HTERT RPE-1 (cell line): ENCODE results near the gene PDGFRB.

Experiments
- in situ Hi-C: fragments of 300-500 bp; cut with MboI; formaldehyde crosslinking; loops from 4 replicates; pipeline ENCODE4 v1.14.3; 2020; ENCODE audit warnings: low sequenced_read_pairs

Gene PDGFRB

DNA sequence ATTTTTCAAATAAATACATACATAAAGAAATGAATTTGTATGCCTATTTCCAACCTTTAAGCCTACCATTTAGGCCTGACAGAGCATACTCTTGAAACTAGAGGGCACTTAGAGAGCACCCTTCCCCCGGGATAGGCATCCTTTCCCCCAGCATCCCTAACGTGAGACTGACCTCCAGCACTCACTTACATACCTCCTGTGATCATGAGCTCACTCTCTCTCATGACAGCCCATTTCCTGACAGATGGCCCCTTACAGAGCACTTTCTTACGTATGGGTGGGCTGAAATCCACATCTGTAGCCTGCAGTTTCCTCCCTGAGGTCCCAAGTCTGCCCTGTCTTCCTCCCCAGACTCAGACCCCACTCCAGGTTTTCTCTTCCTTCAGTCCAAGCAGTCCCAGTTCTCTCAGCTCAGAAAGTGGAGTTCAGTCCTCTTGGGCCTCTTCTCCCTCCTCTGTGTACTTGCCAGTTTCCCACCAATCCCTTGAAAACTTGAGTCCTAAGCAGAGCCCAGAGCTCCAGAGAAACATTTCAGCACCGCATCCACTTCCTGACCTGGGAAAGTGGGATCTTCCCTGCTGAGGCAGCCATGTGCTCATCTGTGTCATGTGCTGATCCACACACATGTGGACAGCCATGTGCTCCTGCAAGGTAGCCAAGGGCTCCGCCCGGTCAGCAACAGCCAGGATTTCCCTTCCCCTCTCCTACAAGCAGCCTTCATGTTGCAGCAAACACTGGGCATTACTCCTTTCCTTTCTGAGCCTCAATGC lies 8.8 kb upstream of the PDGFRB start:
- in situ Hi-C loops = no loop called here

DNA sequence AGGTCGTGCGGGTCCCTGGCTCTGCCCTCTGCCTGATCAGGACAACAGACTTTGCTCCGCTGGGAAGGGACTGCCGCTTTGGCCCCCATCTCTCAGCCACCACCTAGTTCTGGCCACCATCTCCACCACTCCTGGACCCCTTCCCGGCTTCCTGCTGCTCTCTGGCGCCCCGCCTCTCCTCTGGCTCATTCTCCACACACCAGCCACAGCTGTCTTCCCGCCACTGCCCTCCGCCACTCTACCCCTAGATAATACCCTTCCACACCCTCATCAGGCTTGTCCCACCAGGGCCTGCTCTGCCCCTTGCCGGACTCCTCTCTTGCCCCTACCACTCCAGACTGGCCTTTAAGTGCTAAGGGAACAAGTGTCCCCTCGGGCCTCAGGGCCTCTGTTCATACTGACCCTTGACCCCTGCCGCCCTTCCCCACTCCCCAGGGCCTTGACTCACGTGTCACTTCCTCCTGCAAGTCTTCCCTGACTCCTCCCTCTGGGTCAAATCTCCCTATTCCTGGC lies 8.0 kb upstream of the PDGFRB start:
- in situ Hi-C loops = no loop called here

DNA sequence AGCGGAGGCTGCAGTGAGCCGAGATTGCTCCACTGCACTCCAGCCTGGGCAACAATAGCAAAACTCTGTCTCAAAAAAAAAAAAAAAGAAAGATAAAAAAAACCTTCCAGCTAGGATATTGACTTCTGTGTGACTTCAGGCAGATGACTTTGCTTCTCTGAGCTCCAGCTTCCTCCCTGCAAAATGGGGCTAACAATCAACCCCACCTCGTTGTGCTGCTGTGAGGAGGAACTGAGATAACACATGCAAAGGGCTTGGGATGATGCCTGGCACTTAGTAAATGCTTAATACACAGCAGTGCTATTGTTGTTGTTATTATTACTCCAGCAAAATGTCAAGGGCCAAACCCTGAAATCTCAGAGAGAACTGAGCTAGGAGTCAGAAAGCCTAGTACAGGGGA lies 7.4 kb upstream of the PDGFRB start:
- in situ Hi-C loops = no loop called here

DNA sequence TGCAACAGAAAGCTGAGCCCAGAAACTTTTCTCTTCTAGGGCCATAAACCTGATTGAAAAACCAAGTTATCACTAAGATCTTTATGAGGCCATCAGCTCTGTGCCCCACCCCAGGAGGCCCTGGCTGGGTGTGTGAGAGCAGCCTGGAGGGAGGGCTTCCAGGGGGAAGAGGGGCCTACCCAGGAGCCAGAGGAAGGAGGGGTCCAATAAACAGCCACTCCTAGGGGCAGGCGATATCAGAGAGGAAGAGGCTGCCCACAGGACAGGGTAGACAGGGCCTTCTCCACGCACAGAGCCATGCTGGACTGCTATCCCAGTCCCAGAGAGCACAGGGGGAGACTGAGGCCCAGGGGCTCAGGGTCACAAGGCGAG lies 6.5 kb upstream of the PDGFRB start:
- in situ Hi-C loops = no loop called here

DNA sequence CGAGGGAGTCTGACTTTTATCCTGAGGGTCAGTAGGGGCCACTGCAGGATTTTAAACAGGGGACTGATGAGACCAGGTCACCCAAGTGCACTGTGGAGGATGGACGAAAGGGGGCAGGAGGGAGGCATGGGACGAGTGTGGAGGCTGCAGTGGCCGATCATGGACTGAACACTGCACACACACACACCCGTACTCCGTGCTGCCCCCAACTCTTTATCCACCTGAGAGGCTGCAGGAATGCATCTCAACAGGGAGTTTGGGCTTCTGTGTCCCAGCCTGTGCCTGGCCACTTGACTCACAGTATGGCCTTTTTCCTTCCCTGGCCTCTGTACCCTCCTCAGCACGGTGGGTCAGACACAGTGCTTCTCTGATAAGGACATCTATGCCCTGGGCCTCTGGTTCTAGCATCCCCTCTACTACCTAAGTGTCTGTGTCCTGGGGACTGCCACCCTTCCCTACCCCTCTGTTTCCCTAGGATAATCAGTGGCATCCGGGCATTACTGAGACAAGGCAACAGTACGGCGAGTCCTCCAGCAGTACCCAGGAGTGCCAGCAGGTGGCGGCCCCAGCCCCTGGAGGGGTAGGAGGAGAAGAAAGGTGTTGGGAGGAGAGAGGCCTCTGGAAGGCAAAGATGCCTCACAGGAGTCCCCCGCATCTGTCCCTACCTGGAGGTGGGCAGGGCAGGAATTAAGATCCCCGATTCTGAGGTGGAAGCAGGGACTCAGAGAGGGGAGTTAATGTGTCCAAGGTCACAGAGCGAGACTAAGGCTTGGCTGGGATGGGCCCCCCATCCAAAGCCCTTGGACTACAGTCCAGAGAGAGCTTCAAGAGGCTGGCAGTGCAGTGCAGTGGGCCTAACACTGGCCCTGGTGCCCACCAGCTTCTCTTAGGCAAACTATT lies 5.8 kb upstream of the PDGFRB start:
- in situ Hi-C loops = no loop called here

DNA sequence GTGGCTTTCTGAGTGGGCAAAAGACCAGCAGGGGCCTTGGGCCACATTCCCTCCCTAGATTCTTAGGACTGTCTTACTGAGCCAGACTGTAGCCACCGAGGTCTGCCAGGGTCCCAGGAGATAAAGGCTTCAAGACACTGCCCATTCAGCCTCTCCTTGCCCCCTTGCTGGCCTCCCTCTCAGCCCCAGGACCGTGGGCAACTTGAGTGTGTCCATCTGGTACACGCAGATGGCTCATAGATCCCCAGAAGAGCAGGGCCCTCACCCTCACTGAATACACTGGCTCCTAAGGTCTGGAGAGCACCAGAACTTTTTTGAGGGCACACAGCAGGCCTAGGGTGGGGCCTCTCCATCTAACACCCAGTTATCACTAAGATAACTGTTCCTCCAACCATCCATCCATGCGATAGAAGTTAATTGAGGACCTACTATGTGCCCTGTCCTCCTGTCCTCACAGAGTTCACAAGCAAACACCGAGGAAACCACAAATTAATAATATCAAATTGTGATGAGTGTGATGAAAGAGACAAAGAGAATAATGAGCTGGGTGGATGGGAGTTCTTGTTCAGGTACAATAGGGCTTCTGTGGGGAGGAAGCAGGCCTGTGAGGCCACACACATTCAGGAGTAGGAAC lies 4.9 kb upstream of the PDGFRB start:
- in situ Hi-C loops = no loop called here

DNA sequence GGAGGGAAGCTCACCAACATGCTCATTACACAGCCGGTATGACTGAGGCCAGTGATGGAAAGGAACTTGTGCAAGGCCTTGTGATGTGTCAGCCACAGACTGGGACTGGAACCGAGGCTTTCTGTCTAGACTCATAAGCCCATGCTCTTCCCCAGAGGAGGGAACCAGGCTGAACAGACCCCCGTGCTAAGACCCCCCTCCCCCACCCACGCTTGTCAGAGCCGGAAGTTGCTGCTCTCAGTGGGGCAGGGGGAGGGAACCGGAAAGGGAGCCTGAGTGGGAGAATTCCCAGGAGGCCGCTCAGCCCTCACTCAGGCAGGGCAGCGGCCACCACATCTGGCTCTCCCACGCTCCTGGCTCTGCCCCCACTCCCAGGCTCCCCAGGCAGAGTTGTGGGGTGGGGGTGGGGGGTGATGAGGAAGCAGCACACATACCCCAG lies 4.1 kb upstream of the PDGFRB start:
- in situ Hi-C loops = no loop called here

DNA sequence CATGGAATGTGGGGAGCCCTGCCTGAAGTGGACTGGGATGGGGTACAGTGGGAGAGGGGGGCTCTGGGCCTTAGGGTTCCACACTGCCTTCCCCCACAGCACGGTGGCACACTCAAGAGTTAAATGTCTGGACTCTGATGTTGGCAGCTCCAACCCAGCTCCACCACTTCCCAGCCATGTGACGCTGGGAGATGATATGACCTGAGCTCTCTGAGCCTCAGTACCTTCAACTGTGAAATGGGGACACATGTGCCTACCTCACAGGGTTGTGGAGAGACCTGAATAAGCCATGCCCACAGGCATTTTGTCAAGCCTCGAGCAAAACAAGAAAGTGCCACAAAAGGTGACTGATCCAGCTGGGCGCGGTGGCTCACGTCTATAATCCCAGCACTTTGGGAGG lies 3.4 kb upstream of the PDGFRB start:
- in situ Hi-C loops = no loop called here

DNA sequence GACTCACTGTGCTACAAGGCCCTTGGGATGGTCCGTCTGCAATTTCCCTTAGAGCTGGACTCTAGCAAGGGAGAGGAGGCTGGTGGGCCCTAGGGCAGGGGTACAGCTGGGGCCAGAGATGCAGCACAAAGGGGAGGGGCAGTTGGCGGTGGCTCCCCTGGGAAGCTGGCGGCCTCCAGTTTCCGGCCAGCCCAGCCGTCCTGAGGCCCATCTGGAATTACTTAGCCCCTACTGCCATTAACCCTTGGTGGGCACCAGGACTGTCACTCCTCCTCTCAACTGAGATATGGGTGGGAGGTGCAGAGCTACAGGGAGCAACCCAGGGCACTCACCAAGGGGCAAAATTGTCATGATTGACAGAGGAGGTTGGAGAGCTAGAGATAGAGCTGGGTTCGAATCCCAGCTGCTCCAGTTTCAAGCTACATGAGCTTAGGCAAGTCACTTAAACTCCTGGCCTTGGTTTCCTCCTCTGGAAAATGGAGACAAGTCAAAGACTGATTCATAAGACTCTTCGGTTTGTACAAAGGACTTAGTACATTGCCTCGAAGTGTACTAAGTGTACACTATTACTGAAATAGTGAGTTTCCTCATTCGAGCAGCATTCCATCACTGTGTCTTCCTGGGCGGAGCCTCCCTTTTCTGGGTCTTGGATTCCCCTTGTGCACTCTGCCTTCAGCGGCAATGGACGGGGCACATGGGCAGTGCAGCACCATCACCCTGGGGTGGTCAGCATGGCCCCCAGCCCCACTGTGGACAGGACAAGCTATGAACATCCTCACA lies 2.7 kb upstream of the PDGFRB start:
- in situ Hi-C loops = no loop called here

DNA sequence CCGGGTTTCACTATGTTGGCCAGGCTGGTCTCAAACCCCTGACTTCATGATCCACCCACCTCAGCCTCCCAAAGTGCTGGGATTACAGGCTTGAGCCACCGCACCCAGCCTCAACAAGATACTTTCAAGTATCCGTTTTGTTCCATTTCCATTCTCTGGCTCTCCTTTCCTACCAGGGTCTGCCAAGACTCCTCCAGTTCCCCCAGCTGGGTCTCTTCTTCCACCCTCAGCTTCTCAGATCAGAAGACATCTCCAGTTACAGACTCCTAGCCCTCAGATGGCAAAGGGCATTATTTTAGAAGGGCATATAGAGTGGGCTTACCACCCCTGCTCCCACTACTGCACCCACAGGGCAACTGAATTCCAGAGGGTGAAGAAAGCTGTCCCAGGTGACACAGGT lies 1.5 kb upstream of the PDGFRB start:
- in situ Hi-C loops = no loop called here

DNA sequence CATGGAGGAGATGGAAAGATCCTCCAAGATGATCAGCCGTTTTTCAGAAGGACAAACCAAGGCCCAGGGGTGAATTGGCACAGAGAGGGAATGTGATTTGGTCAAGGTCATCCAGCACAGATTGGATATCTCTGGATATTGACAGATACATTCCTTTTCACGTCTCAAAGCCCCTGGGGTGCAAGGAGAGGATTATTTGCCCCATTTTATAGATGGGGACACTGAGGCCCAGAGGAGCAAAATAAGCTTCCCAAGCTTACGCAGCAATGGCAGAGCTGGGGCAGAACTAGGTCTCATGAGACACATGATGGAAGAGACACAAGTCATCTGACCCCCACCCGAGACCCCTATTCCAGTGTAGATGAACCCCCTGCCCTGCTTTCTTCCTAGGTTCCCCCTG lies 895 bp upstream of the PDGFRB start:
- in situ Hi-C loops = no loop called here

DNA sequence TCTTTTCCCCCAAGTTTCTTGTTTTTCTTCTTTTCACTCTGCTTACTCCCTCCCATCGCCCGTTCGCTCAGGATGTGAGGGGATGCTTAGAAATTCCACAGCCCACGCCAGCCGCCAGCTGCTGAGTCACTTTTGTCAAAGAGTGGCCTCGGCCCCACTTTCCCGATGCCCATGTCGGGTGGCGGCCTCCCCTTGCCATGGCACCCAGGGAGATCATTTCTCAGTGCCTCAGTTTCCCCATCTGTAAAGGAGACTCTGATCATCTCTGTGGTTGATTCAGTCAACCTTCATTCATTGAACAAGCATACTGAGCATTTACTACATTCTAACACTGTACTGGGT lies 353 bp upstream of the PDGFRB start:
- in situ Hi-C loops = no loop called here

DNA sequence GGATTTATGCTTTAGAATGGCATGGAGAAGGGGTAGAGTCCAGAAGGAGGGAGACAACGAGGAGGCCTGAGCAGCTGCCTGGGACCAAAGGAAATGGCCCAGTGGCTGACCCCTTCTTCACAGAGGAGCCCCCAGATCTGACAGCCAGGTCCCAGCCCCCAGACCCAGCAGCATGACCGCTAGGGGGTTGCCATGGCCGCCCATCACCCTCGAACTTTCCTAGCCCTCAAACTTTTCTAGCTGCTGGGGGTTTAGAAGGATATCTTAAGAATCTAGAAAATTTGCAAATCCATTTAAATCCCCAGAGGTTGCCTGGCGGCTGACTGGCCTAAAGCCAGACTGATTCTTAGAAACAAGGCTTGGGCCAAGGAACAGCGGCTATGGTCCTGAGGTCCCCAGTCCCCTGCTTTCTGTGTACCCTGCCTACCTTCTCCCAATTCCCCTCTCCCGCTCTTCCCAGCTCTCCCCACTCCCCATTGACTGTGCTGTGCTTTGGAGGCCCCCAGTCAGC lies 972 bp downstream of the PDGFRB start:
- in situ Hi-C loops = no loop called here

DNA sequence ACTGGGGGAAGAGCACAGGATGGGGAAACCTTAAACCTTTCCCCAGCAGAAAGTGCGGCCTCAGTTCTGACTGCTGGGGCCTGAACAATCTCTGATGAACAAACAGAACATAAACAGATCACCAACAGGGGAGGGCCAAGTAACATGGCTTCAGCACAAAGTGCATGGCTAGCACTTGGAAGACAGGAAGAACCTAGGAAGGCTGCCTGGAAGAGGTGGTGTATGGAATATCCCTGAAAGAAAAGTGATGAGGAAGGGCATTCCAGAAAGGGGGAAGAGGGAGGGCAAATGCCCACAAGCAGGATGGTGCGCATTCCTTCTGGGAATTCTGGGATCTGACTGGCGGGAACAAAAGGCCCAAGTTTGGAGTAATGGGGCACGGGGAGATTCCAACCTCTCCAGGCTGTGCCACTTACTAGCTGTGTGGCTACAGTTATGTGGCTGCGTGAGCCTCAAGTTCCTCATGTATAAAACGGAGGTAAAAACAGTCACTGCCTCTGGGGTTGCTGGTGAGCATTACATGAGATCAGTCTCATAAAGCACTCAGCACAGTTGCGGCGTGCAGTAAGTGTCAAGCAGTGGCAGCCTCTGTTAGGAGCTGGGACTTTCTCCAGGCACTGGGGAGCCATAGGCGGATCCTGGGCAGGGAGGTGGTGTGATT lies 1.6 kb downstream of the PDGFRB start:
- in situ Hi-C loops = no loop called here

DNA sequence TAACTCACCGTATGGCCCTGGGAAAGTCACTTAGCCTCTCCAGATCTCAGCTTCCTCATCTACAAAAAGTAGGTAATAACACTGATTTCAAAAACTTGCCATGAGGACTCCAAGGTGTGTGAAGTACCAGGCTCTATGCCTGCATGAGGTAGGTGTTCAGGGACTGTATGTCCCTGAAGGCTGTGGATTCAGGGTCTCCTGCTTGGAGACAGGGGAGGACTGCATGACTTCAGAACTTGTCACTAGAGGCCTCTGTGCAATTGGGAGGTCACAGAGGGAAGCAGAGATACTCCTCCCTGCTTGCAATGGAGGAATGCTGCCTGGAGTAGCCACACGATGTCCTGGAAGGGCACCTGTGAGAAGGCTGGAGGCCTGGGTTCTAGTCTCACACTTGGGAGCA lies 2.2 kb downstream of the PDGFRB start:
- in situ Hi-C loops = no loop called here

DNA sequence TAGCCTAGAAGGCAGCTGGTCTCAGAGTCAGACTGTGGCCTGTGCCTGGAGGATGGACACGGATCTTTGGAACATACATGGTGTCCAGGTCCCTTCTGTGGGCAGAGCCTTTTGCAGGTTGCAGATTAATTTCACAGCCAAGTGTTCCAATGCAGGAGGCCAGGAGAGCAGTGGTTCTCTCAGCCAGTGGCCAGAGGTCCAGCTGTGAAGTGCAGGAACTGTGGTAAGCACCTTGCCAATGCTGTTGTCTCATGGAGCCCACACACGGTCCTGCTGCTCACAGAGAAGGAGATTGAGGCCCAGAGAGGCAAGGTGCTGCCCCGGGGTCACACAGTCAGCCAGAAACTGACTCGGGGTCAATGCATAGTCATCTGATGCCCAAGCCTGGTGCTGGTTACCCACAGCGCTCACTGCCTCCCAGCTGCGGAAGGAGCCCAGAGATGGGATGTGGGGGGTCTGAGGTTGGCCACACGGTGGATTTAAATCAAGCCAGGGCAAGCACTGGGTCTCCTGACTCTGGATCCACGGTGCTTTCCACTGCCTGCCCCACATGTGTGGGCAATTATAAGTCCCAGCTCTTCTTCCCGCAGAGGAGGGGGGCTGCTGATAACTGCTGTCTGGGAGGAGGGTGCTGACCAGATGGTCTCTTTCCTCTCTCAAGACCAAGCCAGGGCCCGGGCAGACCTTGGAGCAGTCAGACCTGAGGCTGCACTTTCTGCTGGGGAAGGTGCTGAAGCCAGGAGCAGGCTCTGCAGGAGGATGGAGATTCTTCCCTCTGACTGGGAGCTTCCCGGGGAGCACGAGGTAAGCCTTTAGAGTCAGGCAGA lies 2.8 kb downstream of the PDGFRB start:
- in situ Hi-C loops = no loop called here

DNA sequence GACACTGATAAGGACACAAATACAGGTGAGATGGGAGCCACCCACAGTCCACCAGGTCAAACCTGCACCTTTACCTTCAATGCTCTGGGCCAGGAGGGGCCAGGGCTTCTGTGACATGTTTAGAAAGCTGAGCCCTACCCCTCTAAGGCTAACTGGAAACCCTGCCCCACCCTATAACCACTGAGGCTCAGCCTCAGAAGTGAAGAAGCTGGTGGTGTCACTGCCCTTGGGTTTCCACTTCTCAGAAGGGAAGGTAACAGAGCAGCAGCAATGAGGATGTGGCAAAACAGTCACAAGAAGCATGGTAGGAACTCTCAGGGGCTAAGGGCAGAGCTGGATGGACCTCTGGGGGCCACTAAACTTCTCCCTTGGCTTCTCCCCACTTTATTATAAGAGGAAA lies 6.0 kb downstream of the PDGFRB start:
- in situ Hi-C loops = no loop called here

DNA sequence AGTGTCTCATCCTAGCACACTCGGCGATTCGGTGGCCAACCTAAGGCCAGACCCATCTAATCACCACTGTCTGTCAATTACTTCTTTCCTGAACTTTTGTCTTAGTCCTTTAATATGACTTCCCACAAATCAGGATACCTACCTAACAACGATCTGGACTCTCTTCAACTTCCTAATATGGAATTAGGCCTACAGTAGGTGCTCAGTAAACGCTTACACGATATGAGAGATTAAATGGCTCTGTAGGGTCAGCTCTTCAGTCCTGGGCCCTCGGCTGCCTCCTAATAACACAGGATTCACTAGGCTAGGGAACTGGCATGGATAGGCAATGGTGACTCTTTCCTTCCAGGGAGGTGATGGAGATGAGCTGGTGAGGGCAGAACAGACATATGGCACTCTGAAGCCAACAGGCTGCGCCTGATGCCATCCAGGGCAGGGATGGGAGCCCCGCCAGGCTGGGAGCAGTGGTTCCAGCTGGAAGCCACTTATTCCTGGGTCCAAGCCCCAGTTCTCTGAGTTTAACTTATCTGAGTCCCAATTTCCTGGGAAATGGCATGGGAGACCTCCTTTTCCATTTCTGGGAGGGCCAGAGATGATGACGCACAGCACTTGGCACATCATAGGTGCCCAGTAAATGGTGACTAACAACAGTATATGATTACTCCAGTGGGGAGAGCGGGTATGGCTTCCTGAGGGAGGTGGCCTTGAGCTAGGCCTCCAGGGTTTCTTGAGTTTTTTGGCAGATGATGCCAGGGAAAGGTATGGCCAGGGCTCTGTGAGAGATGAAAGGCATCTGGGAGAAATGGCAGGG lies 7.3 kb downstream of the PDGFRB start:
- in situ Hi-C loops = no loop called here

DNA sequence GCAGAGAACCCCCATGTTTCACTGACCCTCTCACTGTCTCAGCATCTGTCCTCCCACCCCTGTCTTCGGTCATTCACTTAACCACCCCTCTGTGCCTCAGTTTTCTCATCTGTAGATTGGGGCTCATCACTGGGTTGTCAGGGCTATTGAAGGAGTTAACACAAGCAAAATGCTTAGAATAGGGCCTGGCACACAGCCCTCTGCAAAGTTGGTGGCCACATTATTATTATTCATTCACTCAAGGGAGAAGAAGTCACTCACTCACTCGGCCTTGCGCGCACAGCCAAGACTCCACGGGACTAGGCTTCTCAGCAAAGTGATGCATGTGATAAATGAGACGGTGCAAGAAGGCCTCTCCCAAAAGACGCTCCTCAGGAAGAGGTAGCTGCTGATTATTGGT lies 8.0 kb downstream of the PDGFRB start:
- in situ Hi-C loops = no loop called here
